GM19240 (cell line): ENCODE measurements around the gene SLC38A11.
"Not testable (repeated sequence)": the region's sequence is repeated elsewhere in the genome, so short reads cannot be mapped to it uniquely, and the experiment has no call there.

Source experiments
- DNase-seq: peaks from one replicate; pipeline ENCODE4 v3.0.0; 2011; ENCODE audit warnings: low spot score; ENCODE audit not compliant: insufficient read length

Gene SLC38A11

GRCh38 chr2:164881524-164881923 is 73.8 kb downstream of the SLC38A11 start:
- DNase-seq: no peak

- DNase-seq: no peak
Measured at GRCh38 chr2:164879901-164880535, 75.3 kb downstream of the SLC38A11 start.

- no peak for DNase-seq
Measured at GRCh38 chr2:164877927-164878326, 77.4 kb downstream of the SLC38A11 start.

GRCh38 chr2:164877169-164877568 is 78.2 kb downstream of the SLC38A11 start:
- no peak for DNase-seq

- DNase-seq: no peak
Measured at GRCh38 chr2:164875334-164876205, 79.8 kb downstream of the SLC38A11 start.

- DNase-seq: no peak
Measured at GRCh38 chr2:164873210-164873908, 82.0 kb downstream of the SLC38A11 start.

GRCh38 chr2:164871404-164871803 is 83.9 kb downstream of the SLC38A11 start:
- DNase-seq: no peak

- DNase-seq: no peak
Measured at GRCh38 chr2:164869420-164869772, 85.9 kb downstream of the SLC38A11 start.

GRCh38 chr2:164868563-164869419 is 86.5 kb downstream of the SLC38A11 start:
- no peak for DNase-seq

- no peak for DNase-seq
Measured at GRCh38 chr2:164867779-164868397, 87.4 kb downstream of the SLC38A11 start.

- not testable (repeated sequence) for DNase-seq
Measured at GRCh38 chr2:164866381-164866780, 88.9 kb downstream of the SLC38A11 start.

GRCh38 chr2:164860694-164861042 is 94.7 kb downstream of the SLC38A11 start:
- no peak for DNase-seq

- DNase-seq: not testable (repeated sequence)
Measured at GRCh38 chr2:164859906-164860693, 95.2 kb downstream of the SLC38A11 start.

GRCh38 chr2:164859251-164859818 is 96.0 kb downstream of the SLC38A11 start:
- no peak for DNase-seq

- DNase-seq: no peak
Measured at GRCh38 chr2:164852086-164852485, 103.2 kb downstream of the SLC38A11 start.

GRCh38 chr2:164850235-164850634 is 105.1 kb downstream of the SLC38A11 start:
- DNase-seq: no peak

GRCh38 chr2:164849506-164849905 is 105.8 kb downstream of the SLC38A11 start:
- no peak for DNase-seq

GRCh38 chr2:164847981-164848741 is 107.2 kb downstream of the SLC38A11 start:
- DNase-seq: no peak

GRCh38 chr2:164847291-164847690 is 108.0 kb downstream of the SLC38A11 start:
- DNase-seq: no peak
